GM19395 (cell line): ENCODE results near the gene RAMP3.
"Not testable (repeated sequence)": the region's sequence is repeated elsewhere in the genome, so short reads cannot be mapped to it uniquely, and the experiment has no call there.

ENCODE experiments used
- ATAC-seq: cut with Tn5 transposase; IDR thresholded peaks from one replicate; pipeline ENCODE4 v1.9.1; 2021; ENCODE audit warnings: mild to moderate bottlenecking, moderate library complexity; ENCODE audit not compliant: unreplicated experiment

Gene RAMP3

DNA sequence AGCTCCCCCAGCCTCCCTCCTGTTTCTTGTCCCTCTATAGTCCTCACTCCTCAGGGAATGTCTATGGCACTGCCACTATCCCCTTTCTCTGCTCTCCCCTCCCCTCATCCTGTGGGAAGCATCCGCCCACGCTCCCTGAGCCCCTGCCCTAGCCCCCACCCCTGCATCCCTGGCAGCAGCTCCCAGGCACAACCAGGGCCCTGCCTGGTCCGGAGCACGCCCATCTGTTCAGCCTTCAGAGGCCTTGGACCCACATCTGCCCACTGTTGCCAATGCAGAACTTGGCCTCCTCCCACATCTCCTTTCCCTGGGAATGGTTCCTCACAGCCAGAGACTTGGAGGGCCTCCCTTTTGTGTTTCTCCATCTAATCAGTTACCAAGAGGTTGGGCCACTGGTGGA, 25.7 kb upstream of the RAMP3 start:
- no peak for ATAC-seq

DNA sequence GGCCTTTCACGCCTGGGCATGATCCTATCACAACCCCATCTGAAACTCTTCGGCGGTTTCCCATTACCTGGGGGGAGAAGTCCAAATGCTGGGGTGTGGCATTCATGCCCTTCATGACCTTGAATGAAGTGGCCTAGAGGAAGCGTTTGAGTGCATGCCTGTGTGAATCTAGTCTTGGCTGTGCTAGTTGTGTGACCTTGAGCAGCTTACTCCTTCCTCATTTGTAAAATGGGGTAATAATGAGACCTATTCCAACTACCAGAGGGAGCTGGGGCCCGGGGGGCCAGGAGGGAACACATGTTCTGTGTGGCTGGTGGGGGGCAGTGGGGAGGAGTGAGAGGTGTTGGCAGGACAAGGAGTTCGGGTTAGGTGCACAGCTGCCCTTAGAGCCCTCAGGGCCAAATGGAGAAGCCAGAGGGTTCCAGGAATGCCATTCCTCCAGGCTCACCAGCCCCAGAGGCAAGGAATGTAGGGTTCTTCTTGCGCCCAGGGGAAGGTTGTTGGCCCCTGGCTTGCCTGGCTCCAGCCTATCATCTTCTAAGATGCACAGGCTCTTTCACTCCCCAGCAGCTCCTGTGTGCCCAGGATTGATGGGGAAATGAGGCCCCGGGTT, 24.8 kb upstream of the RAMP3 start:
- no peak for ATAC-seq

DNA sequence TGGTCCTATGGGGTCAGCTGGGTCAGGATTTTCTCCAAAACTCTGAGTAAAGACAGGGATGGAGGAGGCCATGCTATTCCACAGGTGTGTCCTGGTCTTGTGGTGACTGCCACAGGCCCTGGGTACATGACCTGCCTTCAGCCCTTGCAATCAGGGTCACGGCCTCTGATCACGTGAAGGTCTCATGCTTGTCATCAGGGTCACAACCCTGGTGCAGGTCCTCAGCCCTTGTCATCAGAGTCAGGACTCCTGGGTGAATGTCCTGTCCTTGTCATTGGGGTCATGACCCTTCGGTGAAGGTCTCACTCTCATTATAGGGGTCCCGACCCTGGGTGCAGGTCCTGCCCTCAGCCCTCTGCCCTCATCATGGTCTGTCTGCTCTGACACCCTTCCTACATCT, 24.2 kb upstream of the RAMP3 start:
- ATAC-seq, result no peak

DNA sequence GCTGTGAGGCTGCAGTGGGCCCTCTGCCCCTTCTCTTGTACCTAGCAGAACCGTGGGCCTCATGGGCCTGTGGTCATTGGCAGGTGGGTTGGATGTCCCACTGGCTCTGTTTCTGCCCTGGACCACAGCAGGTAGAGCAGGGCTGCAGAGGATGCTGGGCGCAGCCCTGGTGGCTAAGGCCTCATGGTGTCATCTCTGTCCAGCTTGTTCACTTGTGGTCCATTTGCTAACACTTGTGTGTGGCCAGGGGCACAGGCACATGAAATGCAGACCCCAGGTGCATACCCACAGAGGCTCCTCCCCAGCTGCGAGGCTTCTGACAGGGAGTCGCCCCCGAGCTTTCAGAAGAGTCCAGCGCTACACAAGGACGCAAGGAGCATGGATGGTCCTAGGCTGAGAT, 23.7 kb upstream of the RAMP3 start:
- ATAC-seq, result no peak

DNA sequence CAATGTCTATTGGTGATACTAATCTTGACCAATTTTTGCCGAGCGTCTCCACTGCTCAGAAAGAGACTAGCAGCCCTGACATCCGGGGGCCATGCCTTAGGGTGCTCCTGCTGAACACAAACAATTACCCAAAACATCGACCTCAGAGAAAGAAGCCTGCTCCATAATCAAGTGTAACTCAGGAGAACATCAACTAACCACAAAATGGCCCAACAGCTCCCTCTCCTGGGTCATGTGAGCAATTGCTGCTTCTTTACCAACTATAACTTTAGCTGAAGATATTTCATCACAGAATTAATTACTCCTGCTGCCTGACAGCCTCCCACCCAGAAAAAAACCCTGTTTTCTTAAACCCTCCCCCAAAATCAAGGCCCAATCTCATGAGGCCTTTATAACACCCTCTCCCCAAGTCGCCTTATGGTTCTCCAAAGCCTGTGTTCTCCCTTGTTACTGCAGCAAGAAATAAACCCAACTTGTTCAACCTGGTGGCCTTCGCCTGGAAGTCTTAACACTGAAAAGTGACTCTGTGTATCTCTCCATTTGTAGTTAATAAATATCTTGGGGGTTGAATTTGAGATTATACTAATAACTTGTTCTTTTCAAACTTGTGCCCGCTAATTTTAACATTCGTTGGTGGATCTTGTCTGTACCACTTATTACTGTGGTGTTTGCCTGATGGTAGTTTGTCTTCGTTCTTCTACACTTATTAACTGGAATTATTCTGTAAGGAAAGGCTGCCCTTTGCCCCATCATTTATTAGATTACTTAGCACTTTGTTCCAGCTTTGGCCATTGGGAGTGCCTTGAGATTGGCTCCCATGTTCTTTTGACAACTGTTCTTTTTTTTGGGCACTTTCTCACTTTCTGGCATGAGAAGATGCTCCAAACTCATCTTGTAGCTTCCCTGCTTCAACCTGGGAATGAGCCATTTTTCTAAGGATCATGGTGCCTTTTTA, 21.2 kb upstream of the RAMP3 start:
- no peak for ATAC-seq

DNA sequence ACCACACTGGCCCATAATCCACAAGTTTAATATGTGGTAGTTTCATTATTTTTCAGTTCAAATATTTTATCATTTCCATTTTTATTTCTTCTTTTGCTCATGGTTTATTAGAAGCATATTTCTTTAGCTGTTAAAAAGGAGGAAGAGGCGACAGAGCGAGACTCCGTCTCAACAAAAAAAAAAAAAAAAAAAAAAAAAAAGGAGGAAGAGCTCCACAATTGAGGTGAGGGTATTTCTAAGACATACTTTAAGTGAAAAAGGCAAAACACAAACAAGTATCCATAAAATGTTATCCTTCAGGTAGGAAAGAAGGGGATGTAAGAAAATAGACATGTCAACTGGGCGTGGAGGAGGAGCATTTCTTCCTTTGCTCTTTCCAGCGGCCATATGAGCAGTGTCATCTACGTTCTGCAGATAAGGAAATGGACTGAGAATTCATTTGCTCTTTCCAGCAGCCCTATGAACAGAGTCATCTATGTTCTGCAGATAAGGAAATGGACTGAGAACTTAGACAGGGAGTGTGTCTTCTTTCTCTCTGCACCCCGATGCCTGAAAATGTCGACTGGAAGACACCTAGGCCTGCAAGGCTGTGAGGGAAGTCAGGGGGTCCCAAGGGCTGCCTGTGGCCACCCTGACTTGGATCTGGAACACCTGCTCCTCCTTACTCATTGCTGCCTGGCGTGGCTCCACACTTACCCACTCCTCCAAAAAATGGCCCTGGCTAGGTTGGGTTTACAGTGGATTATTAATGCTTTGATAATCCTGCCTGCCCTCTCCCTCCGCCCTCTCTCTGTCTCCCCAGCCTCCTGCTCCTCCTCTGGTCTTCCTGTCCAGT, 18.9 kb upstream of the RAMP3 start:
- ATAC-seq, result no peak

DNA sequence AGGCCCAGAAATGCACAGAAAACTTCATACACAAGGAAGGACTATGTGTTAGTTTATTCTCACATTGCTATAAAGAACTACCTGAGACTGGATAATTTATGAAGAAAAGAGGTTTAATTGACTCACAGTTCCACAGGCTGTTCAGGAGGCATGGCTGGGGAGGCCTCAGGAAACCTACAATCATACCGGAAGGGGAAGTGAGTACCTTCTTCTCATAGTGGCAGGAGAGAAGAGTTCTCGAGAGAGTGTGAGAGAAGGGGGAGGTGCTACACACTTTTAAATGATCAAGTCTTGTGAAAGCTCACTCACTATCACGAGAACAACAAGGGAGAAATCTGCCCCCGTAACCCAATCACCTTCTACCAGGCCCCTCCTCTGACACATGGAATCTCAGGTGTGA, 16.8 kb upstream of the RAMP3 start:
- no peak for ATAC-seq

DNA sequence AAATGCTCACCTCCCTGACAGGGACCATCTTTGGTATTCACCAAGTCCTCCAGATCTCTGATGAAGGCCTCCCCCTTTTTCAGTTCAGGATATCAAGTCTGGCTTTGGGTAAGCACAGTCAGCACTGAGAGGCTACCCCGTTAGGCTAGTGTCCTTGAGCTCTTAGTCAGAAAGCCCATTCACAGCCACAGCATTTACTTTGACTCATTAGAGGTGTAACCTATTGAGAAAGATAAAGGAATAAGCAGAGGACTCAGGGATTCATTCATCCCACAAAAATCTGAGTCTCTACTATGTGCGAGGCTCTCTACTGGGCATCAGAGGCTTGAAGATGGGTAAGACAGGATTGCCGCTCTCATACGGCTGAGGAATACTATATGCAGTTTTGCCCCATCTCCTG, 14.0 kb upstream of the RAMP3 start:
- no peak for ATAC-seq

DNA sequence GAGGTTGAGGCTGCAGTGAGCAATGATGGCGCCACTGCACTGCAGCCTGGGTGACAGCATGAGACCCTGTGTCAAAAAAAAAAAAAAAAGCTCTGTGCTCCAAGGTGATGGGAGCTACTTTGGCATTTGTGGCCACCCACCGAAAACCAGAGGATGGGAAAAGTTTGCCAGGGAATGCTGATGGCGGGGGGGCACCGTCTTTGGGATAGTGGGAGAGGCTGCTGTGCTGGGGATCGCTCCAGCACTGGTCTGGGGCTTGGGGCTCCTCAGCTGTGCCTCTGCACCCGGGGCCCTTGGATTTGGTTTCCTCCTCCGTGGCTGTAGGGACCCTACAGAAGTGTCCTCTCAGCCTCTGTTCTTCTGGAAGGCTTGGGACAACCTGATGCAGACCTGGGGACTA, 11.7 kb upstream of the RAMP3 start:
- no peak for ATAC-seq

DNA sequence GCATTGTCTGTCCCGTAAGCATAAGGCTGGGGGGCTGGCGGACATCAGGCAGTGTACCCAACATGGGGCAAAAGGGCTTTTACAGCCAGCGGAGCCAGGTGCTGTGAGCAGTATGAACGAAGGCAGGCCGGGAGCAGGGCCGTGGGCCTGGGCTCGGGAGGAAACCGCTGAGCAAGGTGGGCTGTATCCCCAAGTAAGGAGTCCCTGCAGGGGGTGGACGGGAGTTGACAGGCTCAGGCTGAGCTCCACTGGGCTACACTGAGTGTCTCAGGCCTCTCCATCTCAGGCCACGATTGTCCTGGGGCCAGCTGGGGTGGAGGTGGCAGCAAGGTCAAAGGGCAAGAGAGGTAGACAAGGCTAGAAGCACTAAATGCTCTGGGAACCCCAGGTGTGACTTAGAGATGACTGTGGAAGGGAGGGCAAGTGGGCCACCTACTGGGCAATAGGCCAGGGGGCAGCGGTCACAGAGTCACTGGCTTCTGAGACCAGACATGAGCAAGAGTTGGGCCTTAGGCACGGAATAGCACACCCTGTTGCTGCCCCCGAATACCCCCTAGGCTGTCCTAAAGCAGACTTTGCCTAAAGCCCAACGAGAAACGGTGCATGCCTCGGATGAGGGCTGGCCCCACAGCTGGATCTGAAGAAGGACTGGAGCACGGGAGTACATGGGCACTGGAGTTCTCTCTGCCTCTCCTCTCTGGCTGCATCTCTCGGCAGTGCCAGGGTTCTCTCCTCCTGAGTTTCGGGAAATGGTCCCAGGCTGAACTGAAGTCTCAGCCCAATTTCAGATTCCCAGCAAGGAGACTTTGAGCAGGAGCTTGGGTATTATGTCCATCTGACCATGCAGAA, 10.8 kb upstream of the RAMP3 start:
- ATAC-seq, result no peak

DNA sequence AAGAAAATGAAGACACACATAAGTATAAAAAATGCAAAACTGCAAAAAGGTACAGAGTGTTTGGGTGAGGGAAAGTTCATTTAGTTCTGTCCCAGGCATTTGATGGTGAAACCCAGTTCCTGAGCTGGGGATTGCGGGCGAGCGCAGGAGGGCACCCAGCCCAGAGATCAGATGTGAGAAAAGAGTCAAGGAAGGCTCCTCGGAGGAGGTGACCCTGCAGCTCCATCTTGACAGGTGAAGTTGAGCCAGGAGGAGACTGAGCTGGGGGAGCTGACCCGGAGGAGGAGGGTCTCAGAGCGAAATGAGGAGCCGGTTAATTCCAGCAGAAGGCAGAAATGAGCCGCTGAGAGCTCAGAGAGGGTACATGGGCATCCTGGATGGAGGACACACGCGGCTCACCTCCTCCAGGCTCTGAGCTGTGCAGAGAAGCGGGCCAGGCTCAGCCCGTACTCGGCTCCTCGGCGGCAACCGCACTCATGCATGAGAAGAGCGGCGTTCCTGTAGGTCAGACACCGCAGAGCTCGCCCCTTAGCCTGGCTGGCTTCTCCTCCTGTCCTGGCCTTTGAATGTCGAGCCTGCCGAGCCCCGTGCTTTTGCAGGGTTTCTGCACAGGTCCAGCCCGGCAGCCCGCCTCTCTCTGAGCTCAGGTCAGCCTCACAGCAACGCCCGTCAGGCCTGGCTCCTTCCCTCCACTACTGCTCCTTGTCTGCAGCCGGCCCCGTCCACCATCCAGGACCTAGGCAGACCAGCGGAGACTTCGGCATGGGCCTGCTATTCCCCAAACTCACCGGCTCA, 9.5 kb upstream of the RAMP3 start:
- ATAC-seq, result no peak

DNA sequence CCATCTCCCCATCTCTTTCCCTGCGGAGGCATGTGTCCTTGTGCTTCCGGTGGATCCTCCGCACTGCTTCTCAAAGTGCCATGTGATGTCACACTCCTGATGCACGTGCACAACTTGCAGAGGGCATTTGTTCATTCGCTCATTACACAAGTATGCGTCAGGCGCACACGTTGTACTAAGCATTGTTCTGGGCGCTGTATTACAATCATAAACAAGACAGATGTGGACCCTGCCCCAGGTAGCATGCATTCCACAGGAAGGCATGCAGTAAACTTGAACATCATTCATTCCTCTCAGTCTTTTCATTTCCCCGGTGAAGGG, 9.0 kb upstream of the RAMP3 start:
- no peak for ATAC-seq

DNA sequence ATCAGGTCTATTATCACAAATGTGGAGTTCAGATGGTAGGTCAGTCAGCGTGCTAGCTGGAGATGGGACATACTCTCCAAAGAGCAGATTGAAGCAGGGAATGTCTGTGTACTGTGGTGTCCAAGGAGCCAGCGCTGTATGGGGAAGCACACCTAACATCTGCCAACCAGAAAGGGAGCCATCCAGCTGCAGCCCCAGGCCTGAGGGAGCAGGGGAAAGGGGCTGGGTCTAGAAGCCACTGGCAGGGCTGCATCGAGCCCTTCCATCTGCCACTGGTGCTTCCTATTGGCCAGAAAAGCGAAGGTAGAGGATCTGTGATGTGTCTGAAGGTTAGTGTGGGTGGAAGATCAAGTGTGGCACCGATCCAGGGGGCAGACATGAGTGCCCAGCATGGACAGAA, 8.0 kb upstream of the RAMP3 start:
- no peak for ATAC-seq

DNA sequence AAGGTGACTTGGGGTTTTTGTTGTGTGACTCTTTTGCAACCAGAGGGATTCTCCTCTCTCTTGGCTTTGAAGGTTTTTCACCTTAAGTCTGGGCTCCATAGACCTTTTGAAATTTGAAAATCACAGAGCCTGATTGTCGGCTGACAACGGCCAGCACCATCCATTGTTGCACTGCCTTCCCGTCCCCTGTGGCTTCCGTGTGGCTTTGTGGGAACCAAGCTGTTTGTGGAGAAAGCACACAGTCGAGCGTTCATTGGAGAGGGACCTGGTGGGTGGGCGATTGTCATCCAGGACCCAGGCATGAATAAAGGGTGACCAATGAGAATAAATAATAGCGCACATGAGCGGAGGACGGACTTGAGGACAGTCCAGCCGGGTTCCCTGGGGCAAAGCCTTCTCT, 7.4 kb upstream of the RAMP3 start:
- no peak for ATAC-seq

DNA sequence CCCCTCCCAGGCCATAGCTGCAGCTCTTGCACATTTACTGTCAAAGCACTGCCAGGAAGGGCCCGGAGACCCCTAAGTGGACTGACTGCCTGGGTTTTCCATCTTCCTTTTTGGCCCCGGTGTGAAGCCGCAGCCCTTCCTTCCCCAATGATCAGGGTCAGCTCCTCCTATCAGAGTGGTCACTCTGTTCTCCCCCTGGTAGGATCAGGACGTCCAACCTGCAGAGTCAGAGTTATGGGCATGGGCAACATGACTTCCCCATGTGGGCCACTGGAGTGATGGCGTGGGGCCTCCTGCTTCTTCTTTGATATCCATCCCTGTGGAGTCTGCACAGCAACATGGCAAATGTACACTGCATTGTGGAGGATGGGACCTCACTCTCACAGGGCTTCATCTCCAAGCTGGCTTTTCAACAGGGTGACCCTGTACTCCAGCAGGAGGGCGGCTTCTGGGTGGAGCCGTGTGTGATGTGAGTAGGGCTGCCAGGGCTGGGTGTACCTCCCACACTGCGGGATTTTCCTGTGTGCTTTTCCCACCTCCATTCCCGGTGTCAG, 6.4 kb upstream of the RAMP3 start:
- no peak for ATAC-seq

DNA sequence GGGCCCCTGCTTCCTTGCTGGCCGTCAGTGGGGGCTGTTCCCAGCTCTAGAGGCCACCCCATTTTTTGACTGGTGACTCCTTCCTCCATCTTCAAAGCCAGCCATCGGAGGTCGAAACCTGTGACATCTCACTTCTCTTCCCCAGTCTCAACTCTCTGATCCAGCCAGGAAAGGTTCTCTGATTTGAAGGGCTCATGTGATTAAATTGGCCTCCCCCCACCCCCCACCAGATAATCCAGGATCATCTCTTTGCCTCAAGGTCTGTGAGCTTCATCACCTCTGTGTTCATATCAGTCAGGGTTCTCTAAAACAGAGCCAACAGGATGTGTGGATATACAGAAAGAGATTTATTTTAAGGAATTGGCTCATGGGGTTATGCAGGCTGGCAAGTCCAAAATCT, 5.6 kb upstream of the RAMP3 start:
- no peak for ATAC-seq

DNA sequence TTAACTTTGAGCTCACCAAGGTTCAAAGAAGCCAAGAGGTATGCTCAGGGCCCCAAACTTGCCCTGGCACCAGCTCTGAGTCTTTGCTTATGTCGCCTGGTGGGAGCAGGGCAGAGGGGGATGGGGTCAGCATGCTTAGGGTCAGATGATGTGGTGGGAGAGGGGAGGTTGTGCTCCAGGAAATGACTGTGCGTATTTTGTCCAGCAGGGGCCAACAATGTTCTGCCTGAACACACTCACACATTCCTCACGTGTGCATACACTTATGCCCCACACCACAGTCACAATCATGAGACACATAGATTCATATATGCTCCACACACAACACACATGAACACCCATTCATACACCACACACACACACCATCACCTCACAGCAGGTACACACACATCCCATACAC, 4.4 kb upstream of the RAMP3 start:
- no peak for ATAC-seq

DNA sequence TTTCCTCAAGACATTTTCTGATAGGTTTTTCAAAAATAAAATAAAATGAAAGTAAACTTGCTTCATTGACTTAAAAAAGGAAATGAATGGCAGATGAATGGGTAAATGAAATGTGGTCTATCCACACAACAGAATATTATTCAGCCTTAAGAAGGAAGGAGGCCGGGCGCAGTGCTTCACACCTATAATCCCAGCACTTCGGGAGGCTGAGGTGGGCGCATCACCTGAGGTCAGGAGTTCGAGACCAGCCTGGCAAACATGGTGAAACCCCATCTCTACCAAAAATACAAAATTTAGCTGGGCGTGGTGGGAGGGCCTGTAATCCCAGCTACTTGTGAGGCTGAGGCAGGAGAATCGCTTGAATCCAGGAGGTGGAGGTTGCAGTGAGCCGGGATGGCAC, 3.7 kb upstream of the RAMP3 start:
- not testable (repeated sequence) for ATAC-seq

DNA sequence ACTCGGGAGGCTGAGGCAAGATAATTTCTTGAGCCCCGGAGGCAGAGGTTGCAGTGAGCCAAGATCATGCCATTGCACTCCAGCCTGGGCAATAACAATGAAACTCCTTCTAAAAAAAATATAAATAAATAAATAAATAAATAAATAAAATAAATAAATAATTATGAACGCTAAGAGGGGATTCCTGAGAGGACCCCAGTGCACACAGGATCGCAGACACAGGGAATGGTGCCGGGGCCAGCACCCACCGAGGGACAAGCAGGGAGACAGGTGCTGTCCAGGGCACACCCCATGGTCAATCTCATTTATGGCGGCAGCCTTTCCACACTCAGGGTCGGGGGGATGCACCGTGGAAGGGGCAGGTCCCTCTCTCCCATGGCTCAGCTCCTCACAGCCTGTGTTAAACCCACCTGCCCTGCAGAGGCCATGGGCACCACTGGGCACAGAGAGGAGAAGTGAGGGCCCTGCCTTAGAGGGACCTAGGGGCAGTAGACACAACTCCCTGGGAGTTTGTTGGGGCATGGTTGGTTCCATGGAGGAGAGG, 2.2 kb upstream of the RAMP3 start:
- no peak for ATAC-seq

DNA sequence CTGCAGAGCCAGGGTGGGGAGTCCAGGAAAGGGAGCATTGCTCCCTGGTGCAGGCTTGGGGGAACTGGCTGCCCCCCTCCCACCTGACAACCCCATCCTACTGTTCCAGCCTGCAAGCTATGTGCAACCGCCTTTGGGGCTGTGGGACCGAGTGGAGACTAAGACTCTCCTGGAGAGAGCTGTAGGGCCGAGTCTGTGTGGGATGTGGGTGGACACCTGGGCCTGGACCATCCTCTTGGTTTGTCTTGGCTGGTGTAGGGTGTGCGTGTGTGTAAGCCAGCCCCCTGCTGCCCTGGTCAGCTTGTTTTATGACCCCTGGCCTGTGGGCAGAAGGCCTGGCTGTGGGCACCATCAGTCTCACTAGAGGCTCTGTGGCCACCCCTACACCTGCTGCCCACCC, 1.6 kb upstream of the RAMP3 start:
- ATAC-seq, result no peak
